ENCODE data around the gene FOXL1. TPM values are rescaled to one million over a fixed set of nuclear protein-coding genes. Genes with fewer than 3 reads are reported as not detected.

The FOXL1 gene
- polyA plus RNA-seq, 2 of the 4 experiments (the other 2 are of a cell fraction): 0.48 to 0.70 TPM

DNA sequence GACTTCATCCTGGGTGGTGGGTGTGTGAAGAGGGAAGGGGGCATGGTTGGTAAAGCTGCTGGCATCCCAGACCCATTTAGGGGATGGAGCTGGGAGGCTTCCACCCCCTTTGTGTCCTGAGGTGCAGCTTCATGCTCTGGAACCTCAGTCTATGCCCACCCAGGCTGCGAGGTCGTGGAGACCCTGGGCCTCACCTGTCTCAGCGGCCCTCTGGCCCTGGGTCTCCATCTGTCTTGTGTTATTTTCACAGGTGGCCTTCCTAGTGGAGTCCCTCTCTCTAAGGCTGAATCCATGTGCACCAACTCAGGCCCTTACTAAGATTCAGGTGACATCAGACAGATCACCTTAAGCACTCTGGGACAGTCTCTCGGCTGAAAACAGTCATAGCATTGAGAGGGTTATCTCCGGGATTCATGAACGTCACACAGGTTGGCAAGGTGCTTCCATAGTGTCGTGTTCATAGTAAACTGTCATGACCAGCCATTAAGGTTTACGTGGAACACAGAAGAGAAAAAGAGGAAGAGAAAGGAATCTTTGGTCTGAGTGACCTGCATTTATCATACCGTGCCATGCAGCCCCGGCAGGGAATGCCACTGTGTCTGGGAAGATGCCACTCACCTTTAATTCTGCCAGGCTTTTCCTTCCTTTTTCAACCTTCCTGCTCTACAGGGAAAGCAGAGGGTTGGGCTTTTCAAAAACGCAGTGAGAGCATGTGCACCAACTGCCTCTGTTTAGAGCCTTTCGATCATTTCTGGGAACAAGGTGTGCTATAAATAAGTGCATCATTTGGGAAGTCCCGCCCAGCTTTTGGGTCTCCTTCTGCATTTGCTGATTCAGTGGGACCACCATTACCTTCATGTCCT is 4.5 kb upstream of the FOXL1 start:
- Histone ChIP-seq H3K4me3 (no peak overlapping the region), H3K27ac (no peak overlapping the region), H3K4me1 (no peaks in the 10 kb centered on the region), H3K4me2 (no peak overlapping the region), H3K9me3 (no peaks in the 10 kb centered on the region)
- ATAC-seq (no peak), FAIRE-seq (no peak), DNase-seq (ENCODE audit: low read depth in 1 of 2, low spot score in 1 of 2) (no peak)
- TF ChIP-seq HOXB13 (CRISPR knock-in tag; IDR thresholded peaks at IDR 0.05; ENCODE audit: low read depth) (no peak), CHD2 (IDR thresholded peaks at IDR 0.05; ENCODE audit: low read length, partially characterized antibody) (no peak), ESRRA (IDR thresholded peaks at IDR 0.05; ENCODE audit: borderline replicate concordance, low read length) (no peak), RAD21 (conservative IDR thresholded peaks at IDR 0.05 in 1 of 2, IDR thresholded peaks at IDR 0.05 in 1 of 2) (no peak), JUNB (IDR thresholded peaks at IDR 0.05) (no peak), MAFK (IDR thresholded peaks at IDR 0.05; ENCODE audit: partially characterized antibody) (no peak), POLR2AphosphoS2 (conservative IDR thresholded peaks at IDR 0.05; ENCODE audit: low read length) (no peak), GATA3 (IDR thresholded peaks at IDR 0.05; ENCODE audit: borderline replicate concordance) (no peak), RFX5 (IDR thresholded peaks at IDR 0.05) (no peak), ZFP36 (IDR thresholded peaks at IDR 0.05; ENCODE audit: borderline replicate concordance, partially characterized antibody) (no peak), NR3C1 (IDR thresholded peaks at IDR 0.05) (no peak), HOXB5 (CRISPR knock-in tag; IDR thresholded peaks at IDR 0.05) (no peak), RCOR1 (IDR thresholded peaks at IDR 0.05; ENCODE audit: low read depth, low read length) (no peak), CEBPB (IDR thresholded peaks at IDR 0.05) (no peak)
- TF ChIP-seq, protein P1, sequence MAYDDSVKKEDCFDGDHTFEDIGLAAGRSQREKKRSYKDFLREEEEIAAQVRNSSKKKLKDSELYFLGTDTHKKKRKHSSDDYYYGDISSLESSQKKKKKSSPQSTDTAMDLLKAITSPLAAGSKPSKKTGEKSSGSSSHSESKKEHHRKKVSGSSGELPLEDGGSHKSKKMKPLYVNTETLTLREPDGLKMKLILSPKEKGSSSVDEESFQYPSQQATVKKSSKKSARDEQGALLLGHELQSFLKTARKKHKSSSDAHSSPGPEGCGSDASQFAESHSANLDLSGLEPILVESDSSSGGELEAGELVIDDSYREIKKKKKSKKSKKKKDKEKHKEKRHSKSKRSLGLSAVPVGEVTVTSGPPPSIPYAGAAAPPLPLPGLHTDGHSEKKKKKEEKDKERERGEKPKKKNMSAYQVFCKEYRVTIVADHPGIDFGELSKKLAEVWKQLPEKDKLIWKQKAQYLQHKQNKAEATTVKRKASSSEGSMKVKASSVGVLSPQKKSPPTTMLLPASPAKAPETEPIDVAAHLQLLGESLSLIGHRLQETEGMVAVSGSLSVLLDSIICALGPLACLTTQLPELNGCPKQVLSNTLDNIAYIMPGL (CRISPR knock-in tag; IDR thresholded peaks at IDR 0.05; ENCODE audit: borderline replicate concordance): no peak
- TF ChIP-seq, protein P2, sequence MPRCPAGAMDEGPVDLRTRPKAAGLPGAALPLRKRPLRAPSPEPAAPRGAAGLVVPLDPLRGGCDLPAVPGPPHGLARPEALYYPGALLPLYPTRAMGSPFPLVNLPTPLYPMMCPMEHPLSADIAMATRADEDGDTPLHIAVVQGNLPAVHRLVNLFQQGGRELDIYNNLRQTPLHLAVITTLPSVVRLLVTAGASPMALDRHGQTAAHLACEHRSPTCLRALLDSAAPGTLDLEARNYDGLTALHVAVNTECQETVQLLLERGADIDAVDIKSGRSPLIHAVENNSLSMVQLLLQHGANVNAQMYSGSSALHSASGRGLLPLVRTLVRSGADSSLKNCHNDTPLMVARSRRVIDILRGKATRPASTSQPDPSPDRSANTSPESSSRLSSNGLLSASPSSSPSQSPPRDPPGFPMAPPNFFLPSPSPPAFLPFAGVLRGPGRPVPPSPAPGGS (IDR thresholded peaks at IDR 0.05): no peak
- TF ChIP-seq, protein P3, sequence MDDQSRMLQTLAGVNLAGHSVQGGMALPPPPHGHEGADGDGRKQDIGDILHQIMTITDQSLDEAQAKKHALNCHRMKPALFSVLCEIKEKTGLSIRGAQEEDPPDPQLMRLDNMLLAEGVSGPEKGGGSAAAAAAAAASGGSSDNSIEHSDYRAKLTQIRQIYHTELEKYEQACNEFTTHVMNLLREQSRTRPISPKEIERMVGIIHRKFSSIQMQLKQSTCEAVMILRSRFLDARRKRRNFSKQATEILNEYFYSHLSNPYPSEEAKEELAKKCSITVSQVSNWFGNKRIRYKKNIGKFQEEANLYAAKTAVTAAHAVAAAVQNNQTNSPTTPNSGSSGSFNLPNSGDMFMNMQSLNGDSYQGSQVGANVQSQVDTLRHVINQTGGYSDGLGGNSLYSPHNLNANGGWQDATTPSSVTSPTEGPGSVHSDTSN (IDR thresholded peaks at IDR 0.05): no peak
- TF ChIP-seq, protein P4, sequence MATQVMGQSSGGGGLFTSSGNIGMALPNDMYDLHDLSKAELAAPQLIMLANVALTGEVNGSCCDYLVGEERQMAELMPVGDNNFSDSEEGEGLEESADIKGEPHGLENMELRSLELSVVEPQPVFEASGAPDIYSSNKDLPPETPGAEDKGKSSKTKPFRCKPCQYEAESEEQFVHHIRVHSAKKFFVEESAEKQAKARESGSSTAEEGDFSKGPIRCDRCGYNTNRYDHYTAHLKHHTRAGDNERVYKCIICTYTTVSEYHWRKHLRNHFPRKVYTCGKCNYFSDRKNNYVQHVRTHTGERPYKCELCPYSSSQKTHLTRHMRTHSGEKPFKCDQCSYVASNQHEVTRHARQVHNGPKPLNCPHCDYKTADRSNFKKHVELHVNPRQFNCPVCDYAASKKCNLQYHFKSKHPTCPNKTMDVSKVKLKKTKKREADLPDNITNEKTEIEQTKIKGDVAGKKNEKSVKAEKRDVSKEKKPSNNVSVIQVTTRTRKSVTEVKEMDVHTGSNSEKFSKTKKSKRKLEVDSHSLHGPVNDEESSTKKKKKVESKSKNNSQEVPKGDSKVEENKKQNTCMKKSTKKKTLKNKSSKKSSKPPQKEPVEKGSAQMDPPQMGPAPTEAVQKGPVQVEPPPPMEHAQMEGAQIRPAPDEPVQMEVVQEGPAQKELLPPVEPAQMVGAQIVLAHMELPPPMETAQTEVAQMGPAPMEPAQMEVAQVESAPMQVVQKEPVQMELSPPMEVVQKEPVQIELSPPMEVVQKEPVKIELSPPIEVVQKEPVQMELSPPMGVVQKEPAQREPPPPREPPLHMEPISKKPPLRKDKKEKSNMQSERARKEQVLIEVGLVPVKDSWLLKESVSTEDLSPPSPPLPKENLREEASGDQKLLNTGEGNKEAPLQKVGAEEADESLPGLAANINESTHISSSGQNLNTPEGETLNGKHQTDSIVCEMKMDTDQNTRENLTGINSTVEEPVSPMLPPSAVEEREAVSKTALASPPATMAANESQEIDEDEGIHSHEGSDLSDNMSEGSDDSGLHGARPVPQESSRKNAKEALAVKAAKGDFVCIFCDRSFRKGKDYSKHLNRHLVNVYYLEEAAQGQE (IDR thresholded peaks at IDR 0.05): no peak
- 85% methylated on average over 13 of the region's 13 CpGs for WGBS (ENCODE audit: missing lambda C conversion rate)
- POLR2A ChIA-PET: no interaction called here
- CTCF ChIA-PET: interaction anchor here (0.8 to 4.7 kb wide), 3 partner anchors 9 to 705 kb away, joined by 3 to 18 read pairs (median 14); no protein-coding TSS in a partner anchor
